ENCODE measurements around the gene NRXN3.

NRXN3 gene

DNA sequence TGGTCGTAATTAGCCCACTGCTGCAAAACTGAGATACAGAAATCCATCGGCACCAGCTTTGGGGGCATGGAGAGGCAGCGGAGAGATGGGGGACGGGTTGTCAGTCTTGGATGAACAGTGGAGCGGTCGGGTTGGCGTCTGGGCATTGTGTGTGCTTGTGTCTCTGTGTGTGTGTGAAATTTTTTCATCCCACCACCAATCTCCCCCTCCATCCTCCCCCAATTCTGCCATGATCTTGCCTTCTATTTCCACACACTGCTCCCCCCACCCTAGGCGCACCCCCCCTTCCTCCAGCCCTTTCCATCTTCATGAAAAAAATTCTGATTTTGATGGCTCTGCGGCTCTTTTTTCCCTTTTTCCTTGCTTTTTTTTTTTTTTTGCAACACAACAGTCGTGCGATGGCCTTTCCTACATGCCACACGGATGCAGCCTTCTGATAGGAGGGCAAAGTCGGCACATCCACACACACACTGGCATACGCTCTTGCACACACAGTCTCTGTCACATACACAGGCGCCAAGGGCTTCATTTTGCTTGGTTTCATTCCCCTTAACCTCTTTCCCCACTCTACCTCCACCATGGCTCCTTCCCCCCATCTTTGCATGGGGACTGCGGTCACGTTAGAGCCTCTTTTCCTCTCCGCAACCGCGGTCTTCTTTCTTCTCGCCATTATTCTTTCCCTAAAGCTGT, 3.3 kb downstream of the NRXN3 start:
- no peak for DNase-seq (ENCODE audit: extremely low read depth in 1 of 2, low read depth in 1 of 2)

DNA sequence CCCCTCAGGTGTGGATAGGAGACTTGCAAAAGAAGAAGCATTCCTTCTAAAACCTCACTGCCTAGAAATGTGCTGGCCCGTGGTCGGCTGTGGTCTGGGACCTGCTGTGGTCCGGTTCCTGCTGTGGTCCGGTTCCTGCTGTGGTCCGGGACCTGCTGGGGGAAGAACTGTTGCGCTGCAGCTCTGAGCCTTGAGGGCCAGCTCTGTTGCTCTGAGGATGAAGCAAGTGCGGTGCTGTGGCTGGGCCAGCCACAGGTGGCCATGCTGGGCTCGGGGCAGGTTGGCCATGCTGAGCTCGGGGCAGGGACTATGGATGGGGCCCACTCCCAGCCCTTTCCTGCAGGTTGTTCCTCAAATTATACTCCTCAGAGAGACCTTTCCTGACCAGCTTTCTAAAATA, 5.2 kb downstream of the NRXN3 start:
- no peak for DNase-seq (ENCODE audit: extremely low read depth in 1 of 2, low read depth in 1 of 2)

GRCh38 chr14:78178071-78178470, 7.9 kb downstream of the NRXN3 start:
- no peak for DNase-seq (ENCODE audit: extremely low read depth in 1 of 2, low read depth in 1 of 2)

DNA sequence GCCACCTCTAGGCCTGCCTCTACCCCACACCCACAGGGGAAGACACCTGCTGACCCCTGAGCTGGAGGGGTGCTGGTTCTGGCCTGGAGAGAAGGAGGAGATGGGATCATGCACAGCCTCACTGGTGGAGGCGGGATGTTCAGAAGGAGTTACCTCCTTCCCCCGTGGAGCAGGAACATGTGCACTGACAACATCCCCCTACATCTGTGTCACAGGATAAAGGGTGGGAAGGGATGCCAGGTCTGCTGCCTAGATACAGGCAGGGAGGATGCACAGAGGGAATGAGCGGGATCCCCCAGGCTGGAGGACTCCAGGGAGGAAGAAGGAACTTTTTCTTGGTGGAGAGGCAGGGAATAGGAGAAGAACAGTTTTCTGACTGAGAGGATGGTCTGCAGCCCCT, 8.8 kb downstream of the NRXN3 start:
- DNase-seq (ENCODE audit: extremely low read depth in 1 of 2, low read depth in 1 of 2), result no peak

GRCh38 chr14:78181270-78181669, 11.1 kb downstream of the NRXN3 start:
- no peak for DNase-seq (ENCODE audit: extremely low read depth in 1 of 2, low read depth in 1 of 2)

GRCh38 chr14:78182722-78183121, 12.5 kb downstream of the NRXN3 start:
- no peak for DNase-seq (ENCODE audit: extremely low read depth in 1 of 2, low read depth in 1 of 2)

DNA sequence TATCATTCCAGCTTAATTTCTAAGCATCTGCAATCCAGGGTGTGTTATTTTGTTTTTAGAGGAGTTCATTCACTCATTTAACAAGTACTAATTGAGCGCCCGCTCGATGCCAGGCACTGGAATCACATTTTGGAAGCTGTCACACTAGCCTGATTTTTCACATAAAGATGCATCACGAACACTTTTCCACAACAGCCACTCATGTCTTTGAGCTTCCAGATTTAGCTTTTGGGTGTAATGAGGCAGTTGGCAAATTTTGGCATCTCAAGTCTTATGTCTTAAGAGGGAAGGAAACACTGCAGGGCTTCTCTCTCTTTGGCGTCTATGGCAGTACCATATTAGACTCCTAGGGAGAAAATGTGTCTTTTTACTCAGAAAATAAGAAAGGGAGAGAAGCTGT, 14.0 kb downstream of the NRXN3 start:
- DNase-seq (ENCODE audit: extremely low read depth in 1 of 2, low read depth in 1 of 2), result no peak

DNA sequence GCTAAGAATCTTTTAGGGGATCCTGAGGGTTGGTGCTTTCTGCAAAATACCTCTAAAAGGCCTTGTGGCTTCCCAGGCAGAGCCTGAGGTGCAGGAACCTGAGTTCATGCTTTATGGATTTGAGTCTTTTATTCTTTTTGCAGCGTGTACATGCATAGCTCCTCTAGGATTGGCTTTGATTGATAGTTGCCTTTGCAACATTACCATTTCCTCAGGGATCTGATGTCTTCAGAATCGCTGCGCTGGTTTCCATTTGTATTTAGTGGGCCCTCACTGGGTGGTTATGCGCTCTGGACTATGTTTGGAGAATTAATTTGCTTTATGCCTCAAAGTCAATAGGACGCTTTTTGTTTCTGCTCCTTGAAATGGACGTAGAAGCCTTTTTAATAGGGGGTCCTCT, 16.1 kb downstream of the NRXN3 start:
- no peak for DNase-seq (ENCODE audit: extremely low read depth in 1 of 2, low read depth in 1 of 2)

- DNase-seq (ENCODE audit: extremely low read depth in 1 of 2, low read depth in 1 of 2), result no peak
These were observed 18.7 kb downstream of the NRXN3 start for GRCh38 chr14:78188882-78189281.

- no peak for DNase-seq (ENCODE audit: extremely low read depth in 1 of 2, low read depth in 1 of 2)
These were observed 25.3 kb downstream of the NRXN3 start for GRCh38 chr14:78195431-78195830.

DNA sequence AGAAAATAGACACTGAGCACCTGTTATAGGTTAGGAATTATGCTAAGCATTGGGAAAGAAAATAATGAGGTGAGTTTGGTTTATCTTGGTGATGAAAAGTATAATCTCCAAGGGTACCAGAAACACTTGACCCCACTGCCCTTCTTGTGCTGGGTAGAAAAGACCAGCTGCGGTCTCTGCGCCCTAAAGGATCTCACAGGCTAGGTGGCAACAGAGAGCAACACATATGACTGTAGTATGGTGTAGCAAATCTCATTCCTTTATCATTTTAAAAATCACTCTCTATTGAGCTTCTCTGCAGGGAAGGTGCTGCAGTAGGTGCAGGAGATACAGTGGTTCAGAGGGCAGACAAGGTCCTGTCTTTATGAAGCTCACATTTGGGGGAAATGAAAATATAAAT, 26.1 kb downstream of the NRXN3 start:
- no peak for DNase-seq (ENCODE audit: extremely low read depth in 1 of 2, low read depth in 1 of 2)

- no peak for DNase-seq (ENCODE audit: extremely low read depth in 1 of 2, low read depth in 1 of 2)
These were observed 26.9 kb downstream of the NRXN3 start for GRCh38 chr14:78197051-78197450.

GRCh38 chr14:78202163-78202562, 32.0 kb downstream of the NRXN3 start:
- DNase-seq (ENCODE audit: extremely low read depth in 1 of 2, low read depth in 1 of 2), result no peak

DNA sequence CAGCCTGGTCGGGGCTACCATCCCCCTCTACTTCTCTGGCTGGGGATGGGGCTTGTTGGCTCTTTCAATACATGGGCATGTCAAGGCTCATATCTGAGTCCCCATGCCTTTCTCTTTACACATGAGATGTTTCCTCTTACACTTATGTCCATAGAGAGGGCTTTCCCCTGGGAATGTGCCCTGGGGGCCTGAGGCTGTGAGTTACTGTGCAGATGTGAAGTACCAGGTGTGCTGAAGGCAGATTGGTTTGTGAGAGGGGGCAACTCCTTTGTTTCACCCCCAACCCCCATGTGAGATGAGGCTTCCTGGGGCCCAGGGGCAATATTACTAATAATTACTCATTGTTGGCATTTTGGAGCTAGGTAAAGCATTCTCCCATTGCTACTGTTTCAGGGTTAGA, 32.8 kb downstream of the NRXN3 start:
- DNase-seq (ENCODE audit: extremely low read depth in 1 of 2, low read depth in 1 of 2), result no peak

- no peak for DNase-seq (ENCODE audit: extremely low read depth in 1 of 2, low read depth in 1 of 2)
These were observed 37.2 kb downstream of the NRXN3 start for GRCh38 chr14:78207414-78207813.

- DNase-seq (ENCODE audit: extremely low read depth in 1 of 2, low read depth in 1 of 2), result no peak
These were observed 50.1 kb downstream of the NRXN3 start for GRCh38 chr14:78220273-78220672.

- no peak for DNase-seq (ENCODE audit: extremely low read depth in 1 of 2, low read depth in 1 of 2)
These were observed 52.6 kb downstream of the NRXN3 start for GRCh38 chr14:78222746-78223145.

- DNase-seq (ENCODE audit: extremely low read depth in 1 of 2, low read depth in 1 of 2), result no peak
These were observed 57.3 kb downstream of the NRXN3 start for GRCh38 chr14:78227248-78228077.

DNA sequence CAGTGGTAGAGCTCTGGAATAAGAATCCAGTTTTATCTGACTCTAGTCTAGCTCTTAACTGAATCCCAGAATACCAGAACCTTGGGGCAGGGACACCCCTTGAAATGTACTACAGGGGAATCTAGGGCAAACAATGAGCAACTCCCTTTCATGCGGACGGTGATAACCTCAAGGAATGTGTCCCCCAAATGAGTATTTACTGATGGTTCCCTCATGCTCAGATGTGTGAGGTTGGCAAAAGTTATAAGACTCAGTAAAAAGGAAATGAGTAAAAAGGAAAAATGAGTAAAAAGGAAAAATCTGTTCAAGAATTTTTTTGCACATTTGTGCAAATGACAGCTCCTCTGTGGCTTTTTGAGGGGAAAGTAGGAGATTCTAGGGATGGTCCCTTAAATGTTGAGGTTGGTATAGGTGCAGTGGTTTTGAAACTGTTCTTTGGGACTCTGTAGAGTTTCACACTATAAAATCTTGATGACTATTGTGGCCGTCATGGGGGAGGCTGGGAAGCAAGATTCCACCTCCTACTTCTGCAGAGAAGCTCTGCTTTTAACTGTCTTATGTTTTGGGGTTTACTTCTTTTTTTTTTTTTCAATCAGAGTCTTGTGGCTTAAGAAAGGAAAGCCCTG, 58.6 kb downstream of the NRXN3 start:
- DNase-seq (ENCODE audit: extremely low read depth in 1 of 2, low read depth in 1 of 2), result no peak

DNA sequence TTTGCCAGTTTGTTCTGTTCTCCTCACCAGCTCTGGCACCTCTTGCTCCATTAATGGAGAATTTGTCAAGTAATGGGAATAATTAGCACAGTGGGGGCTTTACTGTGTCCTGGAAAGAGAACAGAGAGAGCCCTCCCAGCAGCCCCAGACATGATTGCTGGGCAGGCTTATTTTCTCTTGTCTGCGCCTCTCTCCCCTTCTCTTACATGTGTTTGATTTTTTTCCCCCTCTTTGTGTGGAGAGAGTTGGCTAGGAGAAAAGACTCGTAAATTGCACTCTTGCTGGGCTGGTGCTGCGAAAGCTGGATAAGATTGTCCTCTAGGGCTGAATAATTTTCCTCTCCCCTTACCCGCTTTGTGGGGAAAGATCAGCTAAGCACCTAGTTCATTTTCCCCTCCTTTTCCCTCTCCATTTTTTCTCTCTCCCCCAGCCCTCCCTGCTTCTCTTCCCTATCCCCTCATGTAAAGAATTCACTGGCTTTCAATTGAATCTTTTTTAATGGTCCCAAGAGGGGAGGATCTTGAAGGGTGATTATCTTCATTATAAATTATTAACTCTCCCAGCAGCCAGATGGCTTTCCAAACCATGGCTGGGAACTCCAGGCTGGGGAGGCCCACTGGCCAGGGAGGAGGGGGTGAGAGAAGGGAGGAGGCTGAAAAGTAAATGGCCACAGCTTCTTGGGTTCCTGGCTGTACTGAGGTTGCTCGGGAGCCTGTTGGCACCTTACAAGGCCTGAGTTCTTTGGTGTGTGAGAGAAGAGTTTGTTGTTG, 62.2 kb downstream of the NRXN3 start:
- DNase-seq (ENCODE audit: extremely low read depth in 1 of 2, low read depth in 1 of 2), result no peak

- DNase-seq (ENCODE audit: extremely low read depth in 1 of 2, low read depth in 1 of 2), result no peak
These were observed 68.0 kb downstream of the NRXN3 start for GRCh38 chr14:78238141-78238540.
